IPS DF 6.9 (cell line): ENCODE measurements around the gene IL21.

ENCODE experiments used
- DNase-seq: peaks from one replicate; pipeline ENCODE4 v3.0.0-alpha.2; 2013; ENCODE audit warnings: low read depth, low spot score
- H3K27ac ChIP-seq: one replicate; pipeline ENCODE4 v1.5.1; 2013; ENCODE audit warnings: low read length, control low read depth
- H3K27me3 ChIP-seq: 2 replicates; pipeline ENCODE4 v1.6.1; 2013; ENCODE audit warnings: mild to moderate bottlenecking, low read length; ENCODE audit not compliant: control insufficient read depth, insufficient read depth
- H3K36me3 ChIP-seq: 2 replicates; pipeline ENCODE4 v1.6.1; 2013; ENCODE audit warnings: low read length; ENCODE audit not compliant: control insufficient read depth, insufficient read depth
- H3K4me1 ChIP-seq: 2 replicates; pipeline ENCODE4 v1.6.1; 2013; ENCODE audit warnings: low read length; ENCODE audit not compliant: control insufficient read depth, insufficient read depth
- H3K4me3 ChIP-seq: 2 replicates; pipeline ENCODE4 v1.5.1; 2013; ENCODE audit warnings: mild to moderate bottlenecking, low read length
- H3K9me3 ChIP-seq: 2 replicates; pipeline ENCODE4 v1.6.1; 2013; ENCODE audit warnings: low read length, inconsistent platforms; ENCODE audit not compliant: control insufficient read depth, insufficient read depth
- WGBS: extraction: QIAGEN DNeasy Blood & Tissue Kit; methylation state at CpG from one replicate; pipeline ENCODE4 v1.1.7; 2013; ENCODE audit warnings: mixed read lengths, missing lambda C conversion rate; ENCODE audit not compliant: insufficient read length, insufficient coverage; 5-methylcytosine and 5-hydroxymethylcytosine counted together

Gene IL21

DNA sequence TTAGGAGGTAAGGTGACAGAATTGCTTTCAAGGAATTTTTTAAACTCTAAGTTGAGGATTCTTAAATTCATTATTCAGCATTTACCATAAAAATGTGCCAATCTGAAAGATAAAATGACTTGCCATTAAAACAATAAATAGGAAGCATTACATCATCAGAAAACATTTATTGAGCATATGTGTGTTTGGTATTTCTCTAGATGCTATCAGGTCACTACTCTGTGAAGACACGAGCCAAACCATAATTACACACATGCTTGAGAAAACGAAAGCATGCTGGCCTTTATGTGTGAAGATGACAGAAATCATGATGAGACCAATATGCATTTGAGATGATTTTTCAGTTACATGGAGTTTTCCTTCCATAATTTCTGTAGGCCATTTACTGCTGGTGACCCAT is 12.3 kb upstream of the IL21 start:
- no peak overlapping the region for H3K4me3 ChIP-seq
- H3K36me3 ChIP-seq: no peaks in the 10 kb centered on the region
- H3K9me3 ChIP-seq: no peaks in the 10 kb centered on the region
- no peak for DNase-seq
- WGBS: no CpG with 5 or more reads among the region's 2 CpGs
- no peak overlapping the region for H3K27ac ChIP-seq
- H3K4me1 ChIP-seq: no peaks in the 10 kb centered on the region
- H3K27me3 ChIP-seq: no peaks in the 10 kb centered on the region

DNA sequence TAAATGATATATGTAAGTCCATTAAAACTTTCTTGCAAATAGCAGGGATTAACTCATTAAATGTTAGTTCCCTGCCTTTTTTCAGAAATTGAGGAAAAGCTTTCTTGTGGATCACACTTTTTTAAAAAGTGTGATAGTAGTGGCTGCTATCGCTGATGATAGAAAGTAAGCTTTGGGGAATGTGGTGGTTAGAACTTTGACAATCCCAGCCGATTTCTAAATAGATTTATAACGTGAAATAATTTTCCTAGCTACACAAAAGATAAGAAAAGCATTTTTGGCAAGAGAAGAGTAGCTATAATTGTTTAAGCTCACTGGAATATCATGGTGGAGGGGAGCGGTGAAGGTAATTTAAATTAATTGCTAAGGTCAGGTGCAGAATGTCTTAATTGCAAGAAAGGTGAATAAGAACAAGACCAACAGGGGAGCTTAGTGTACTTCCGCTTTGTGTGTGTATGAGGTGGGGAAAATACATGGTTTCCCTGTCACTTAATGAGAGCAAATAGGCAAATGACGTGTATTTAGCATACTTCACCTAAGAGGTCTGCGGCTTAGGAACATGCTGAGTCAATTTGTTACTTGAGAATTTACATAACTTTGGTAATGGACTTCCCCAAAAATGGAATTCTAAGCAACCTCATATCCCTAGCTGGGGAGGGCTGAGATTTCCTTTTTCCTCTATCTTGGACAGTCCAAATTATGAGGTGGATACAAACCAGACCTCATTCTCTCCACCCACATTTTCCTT is 11.7 kb upstream of the IL21 start:
- Histone ChIP-seq H3K9me3 (no peaks in the 10 kb centered on the region), H3K4me1 (no peaks in the 10 kb centered on the region)
- DNase-seq: no peak

DNA sequence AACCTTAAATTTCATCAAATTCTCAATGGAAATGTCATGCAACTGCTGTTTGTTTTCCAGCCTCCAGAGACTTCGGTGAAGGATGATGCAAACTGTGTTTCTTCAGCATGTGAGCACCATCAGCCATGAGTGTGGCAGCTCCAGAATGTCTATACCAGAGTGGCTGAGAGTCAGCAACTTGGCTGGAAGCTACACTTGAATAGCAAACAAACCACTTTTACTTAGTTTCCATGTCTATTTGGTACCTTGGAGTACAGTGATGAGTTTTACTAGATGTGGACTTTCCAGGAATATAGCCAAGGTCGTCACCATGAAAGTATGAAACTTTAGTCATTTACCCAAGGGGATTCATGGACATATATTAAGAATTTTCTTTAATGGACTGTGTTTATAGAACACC is 4.3 kb upstream of the IL21 start:
- no peaks in the 10 kb centered on the region for H3K9me3 ChIP-seq
- no peaks in the 10 kb centered on the region for H3K27me3 ChIP-seq
- H3K4me1 ChIP-seq: no peaks in the 10 kb centered on the region
- H3K36me3 ChIP-seq: no peaks in the 10 kb centered on the region
- no CpG with 5 or more reads among the region's 2 CpGs for WGBS
- no peak overlapping the region for H3K4me3 ChIP-seq
- DNase-seq: no peak
- no peak overlapping the region for H3K27ac ChIP-seq

More for the DNA sequence above, 11.7 kb upstream of the IL21 start:
- H3K27ac ChIP-seq: no peak overlapping the region
- no peaks in the 10 kb centered on the region for H3K27me3 ChIP-seq
- no peaks in the 10 kb centered on the region for H3K36me3 ChIP-seq
- WGBS: 100% methylated on average over 1 of the region's 7 CpGs
- no peak overlapping the region for H3K4me3 ChIP-seq

DNA sequence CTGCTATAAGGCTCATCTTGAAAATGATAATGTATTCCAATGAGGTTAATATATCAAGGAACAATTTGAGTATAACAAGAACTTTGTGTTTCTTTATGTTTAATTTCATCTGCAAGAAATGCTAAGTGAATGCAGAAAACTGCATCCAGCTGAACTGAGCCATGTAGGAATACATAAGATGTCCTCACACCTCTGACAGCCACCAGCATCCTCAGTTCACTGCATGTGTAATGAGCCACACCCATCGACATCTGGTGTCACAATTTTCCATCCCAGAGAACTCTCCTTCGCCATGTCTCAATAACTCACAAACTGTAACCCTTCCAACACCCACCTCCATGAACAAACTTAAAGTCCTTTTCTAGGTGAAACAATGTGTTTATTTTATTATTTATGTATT is 3.3 kb upstream of the IL21 start:
- no peak overlapping the region for H3K27ac ChIP-seq
- H3K9me3 ChIP-seq: no peaks in the 10 kb centered on the region
- no peaks in the 10 kb centered on the region for H3K4me1 ChIP-seq
- DNase-seq: no peak
- H3K27me3 ChIP-seq: no peaks in the 10 kb centered on the region
- no peaks in the 10 kb centered on the region for H3K36me3 ChIP-seq
- WGBS: no CpG with 5 or more reads among the region's 2 CpGs
- no peak overlapping the region for H3K4me3 ChIP-seq

DNA sequence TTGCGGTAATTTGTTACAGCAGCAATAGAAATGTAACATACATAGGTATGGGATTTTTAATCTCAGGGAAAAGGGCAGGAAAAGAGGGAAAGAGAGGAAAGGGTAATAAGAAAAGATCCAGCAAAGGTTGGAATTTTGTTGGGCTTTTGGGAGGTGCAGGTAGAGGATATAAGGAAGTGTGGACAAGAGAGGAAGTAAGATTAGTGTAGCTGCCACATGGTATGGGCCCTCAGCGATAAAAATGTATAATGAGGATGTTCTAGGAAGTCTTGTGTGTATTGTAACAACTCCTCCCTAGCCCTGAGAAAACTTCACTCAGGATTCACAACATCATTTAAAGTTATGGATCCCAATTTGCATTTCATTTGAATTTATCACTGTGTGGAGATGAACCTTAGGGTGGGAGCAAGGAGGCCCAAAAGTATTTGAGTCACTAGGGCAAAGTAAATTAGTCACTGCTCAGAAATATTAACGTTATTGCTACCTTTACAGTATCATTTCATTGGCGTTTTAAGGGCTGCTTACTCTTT is 2.8 kb upstream of the IL21 start:
- no peaks in the 10 kb centered on the region for H3K9me3 ChIP-seq
- no peak for DNase-seq
- WGBS: no CpG with 5 or more reads among the region's 4 CpGs
- no peak overlapping the region for H3K27ac ChIP-seq
- no peaks in the 10 kb centered on the region for H3K27me3 ChIP-seq
- H3K4me3 ChIP-seq: no peak overlapping the region
- no peaks in the 10 kb centered on the region for H3K4me1 ChIP-seq
- H3K36me3 ChIP-seq: no peaks in the 10 kb centered on the region

DNA sequence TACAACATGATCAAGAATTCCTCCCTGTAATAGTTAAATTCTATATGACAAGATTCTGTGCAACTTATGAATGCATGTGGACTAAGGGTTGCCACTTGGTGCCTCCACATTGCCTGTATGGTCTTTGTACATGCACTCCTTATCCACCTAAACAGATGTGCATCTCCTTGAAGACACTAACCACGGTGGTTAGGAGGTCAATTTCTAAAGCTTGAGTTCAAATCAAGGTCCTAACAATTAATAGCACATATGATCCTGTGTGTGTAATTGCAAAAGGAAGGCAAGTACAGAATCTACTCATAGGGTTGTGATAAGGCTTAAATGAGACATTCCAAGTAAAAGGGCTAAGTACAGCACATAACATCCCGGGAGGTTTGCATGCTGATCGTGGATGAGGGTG is 1.5 kb upstream of the IL21 start:
- no CpG with 5 or more reads among the region's 3 CpGs for WGBS
- H3K9me3 ChIP-seq: no peaks in the 10 kb centered on the region
- no peaks in the 10 kb centered on the region for H3K27me3 ChIP-seq
- no peak for DNase-seq
- no peaks in the 10 kb centered on the region for H3K4me1 ChIP-seq
- no peak overlapping the region for H3K4me3 ChIP-seq
- H3K36me3 ChIP-seq: no peaks in the 10 kb centered on the region
- H3K27ac ChIP-seq: no peak overlapping the region

DNA sequence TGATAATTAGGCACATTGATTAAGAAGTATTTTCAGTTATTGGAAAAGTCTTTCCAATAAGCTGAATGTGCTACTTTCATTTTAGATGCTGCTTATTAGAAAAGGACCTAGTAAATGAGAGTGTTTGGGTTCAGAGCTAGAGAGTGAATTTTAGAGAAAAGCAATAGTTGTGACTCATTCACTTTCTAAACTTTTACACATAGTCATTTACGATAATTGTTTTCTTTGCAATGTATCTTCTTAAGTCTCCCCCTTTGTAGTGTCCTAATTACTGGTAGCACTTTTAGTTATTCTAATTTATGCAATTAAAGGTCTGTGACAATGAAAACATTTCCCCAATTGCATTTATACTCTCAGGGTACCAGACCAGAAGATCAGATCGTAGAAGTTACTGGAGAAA is 1.3 kb downstream of the IL21 start:
- Histone ChIP-seq H3K27me3 (no peaks in the 10 kb centered on the region), H3K9me3 (no peaks in the 10 kb centered on the region), H3K27ac (no peak overlapping the region), H3K4me3 (no peak overlapping the region), H3K36me3 (no peaks in the 10 kb centered on the region), H3K4me1 (no peaks in the 10 kb centered on the region)
- no peak for DNase-seq
- no CpG with 5 or more reads among the region's 2 CpGs for WGBS

DNA sequence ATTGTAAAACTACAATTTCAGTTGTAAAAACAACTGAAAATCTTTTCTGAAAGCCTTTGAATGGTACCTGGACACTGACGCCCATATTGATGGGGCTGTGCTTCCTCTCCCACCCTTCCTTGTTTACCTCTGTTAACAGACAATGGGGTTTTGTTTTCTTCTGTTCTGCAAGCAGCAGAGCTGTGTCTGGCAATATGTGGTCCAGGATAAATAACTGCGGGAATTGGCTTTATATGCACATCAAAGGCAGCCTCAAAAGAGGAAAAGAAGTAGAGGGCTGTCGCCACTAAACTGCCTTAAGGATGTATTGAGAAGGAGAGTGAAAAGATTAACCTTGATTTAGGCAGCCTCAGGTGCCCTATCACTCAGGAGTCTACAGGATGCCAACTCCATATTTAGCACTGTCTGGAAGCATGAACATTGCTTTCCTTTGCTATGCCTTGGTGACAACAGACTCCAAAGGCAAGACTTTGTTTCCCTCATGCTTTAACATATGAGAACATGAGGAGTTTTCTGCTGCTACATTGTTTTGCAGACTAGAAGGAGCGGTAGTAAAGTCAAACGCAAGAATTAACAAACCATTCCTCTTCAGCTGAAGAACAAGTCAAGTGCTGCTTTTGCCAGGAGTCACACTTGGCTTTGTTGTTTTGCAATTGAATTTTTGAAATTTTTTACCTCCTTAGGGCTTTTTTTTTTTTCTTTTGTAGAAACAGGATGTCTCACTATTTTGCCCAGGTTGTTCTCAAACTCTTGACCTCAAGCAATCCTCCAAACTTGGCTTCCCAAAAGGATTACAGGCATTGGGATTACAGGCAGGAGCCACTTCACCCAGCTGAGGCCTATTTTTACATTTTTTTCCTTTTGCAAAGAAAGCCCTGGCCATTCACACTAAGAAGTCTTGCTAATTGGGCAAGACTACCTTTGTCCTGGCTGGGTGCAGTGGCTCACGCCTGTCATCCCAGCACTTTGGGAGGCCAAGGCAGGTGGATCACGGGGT is 3.0 kb downstream of the IL21 start:
- Histone ChIP-seq H3K27me3 (no peaks in the 10 kb centered on the region), H3K4me3 (no peak overlapping the region), H3K4me1 (no peaks in the 10 kb centered on the region), H3K36me3 (no peaks in the 10 kb centered on the region), H3K27ac (no peak overlapping the region), H3K9me3 (no peaks in the 10 kb centered on the region)
- no peak for DNase-seq
- no CpG with 5 or more reads among the region's 7 CpGs for WGBS

DNA sequence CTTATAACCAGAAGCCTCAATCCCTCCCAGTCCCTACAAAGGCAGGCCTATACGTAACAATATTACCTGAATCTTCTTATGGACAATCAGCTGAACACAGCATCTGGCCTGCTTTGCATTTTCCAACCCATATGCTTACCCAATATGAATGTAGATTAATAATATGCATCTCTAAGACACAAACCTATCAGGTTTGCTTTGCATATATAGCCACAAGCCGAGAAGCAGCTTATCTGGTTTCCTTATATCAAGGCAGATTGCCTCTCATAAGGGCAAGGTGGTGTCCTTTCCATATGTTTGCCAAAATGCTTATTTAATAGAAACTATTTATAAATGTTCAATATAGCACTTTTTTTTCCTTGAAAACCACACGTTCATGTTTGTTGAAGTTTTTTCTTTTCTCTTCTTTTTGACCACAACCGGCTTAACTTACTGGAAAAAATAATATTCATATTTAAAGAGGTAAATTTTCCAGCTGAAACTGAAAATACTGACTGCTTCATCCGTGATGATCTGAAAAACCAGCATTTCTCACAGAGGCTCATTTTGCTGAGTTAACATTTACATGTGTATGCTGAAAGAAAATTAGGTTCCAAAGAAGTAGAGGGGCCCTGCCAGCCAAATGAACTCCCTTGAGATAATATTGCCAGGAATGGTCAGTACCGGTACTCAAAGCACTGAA is 3.8 kb downstream of the IL21 start:
- no peak overlapping the region for H3K4me3 ChIP-seq
- H3K36me3 ChIP-seq: no peaks in the 10 kb centered on the region
- DNase-seq: no peak
- H3K4me1 ChIP-seq: no peaks in the 10 kb centered on the region
- no peaks in the 10 kb centered on the region for H3K27me3 ChIP-seq
- no peak overlapping the region for H3K27ac ChIP-seq
- no peaks in the 10 kb centered on the region for H3K9me3 ChIP-seq
- no CpG with 5 or more reads among the region's 6 CpGs for WGBS

DNA sequence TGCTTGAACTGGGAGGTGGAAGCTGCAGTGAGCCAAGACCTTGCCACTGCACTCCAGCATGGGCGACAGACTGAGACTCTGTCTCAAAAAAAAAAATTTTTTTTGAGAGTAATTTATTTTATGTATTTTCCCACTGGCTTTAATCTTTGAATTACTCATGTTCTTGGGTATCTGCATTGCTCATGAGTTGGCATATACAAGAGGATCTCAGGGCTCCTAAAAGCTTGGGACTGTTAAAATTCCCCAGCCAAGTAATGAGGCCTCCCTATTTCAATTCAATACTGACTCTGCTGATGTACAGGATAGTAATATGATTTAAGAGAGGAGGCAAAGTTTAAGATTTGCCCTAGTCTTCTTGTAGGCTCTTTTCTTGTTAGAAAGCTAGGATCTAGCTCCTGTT is 6.2 kb downstream of the IL21 start:
- Histone ChIP-seq H3K36me3 (no peaks in the 10 kb centered on the region), H3K27me3 (no peaks in the 10 kb centered on the region), H3K4me1 (no peaks in the 10 kb centered on the region), H3K27ac (no peak overlapping the region), H3K4me3 (no peak overlapping the region), H3K9me3 (no peaks in the 10 kb centered on the region)
- no CpG with 5 or more reads among the region's 1 CpG for WGBS
- no peak for DNase-seq
